Measurements from ENCODE around the gene ZNF318.
"Not testable (repeated sequence)": the region's sequence is repeated elsewhere in the genome, so short reads cannot be mapped to it uniquely, and the experiment has no call there.

ZNF318 gene

DNA sequence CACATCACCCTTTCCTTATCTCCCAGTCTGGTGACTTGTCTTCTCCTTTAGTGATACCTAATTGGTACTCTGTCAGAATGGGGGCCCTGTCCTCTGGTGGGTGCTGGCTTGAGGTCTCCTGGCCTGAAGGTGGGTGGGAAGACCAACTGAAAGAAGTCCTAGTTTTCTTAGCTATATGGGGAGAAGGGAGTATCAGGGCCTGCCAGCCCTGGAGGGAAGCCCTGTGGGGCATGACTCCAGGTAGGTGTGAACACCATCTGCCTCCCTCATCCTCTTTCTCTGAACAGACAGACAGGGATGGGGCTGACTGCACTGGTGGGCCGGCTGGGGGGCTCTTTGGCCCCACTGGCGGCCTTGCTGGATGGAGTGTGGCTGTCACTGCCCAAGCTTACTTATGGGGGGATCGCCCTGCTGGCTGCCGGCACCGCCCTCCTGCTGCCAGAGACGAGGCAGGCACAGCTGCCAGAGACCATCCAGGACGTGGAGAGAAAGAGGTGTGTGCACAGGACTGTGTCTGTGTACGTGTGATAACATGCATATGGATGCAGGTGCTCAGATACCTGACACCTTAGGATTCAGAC lies 65.6 kb downstream of the ZNF318 start:
- ChIA-PET POLR2A (no interaction called here), CTCF (no interaction called here)
- TF ChIP-seq, protein P1, sequence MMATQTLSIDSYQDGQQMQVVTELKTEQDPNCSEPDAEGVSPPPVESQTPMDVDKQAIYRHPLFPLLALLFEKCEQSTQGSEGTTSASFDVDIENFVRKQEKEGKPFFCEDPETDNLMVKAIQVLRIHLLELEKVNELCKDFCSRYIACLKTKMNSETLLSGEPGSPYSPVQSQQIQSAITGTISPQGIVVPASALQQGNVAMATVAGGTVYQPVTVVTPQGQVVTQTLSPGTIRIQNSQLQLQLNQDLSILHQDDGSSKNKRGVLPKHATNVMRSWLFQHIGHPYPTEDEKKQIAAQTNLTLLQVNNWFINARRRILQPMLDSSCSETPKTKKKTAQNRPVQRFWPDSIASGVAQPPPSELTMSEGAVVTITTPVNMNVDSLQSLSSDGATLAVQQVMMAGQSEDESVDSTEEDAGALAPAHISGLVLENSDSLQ (IDR thresholded peaks at IDR 0.05): no peak
- TF ChIP-seq FOXA1 (IDR thresholded peaks at IDR 0.05): no peak
- no peak for TF ChIP-seq CTBP1 (IDR thresholded peaks at IDR 0.05; ENCODE audit: borderline replicate concordance)
- TF ChIP-seq FOXK2 (IDR thresholded peaks at IDR 0.05): no peak
- TF ChIP-seq SP1 (IDR thresholded peaks at IDR 0.05): no peak
- TF ChIP-seq HDGF (IDR thresholded peaks at IDR 0.05; ENCODE audit: borderline replicate concordance): no peak
- no peak for TF ChIP-seq SUZ12 (IDR thresholded peaks at IDR 0.05)
- no peak for TF ChIP-seq NFRKB (IDR thresholded peaks at IDR 0.05)
- TF ChIP-seq TARDBP (IDR thresholded peaks at IDR 0.05): no peak
- no peak for TF ChIP-seq FOXM1 (IDR thresholded peaks at IDR 0.05; ENCODE audit: borderline replicate concordance)
- TF ChIP-seq ZNF384 (IDR thresholded peaks at IDR 0.05): no peak
- TF ChIP-seq ELF4 (IDR thresholded peaks at IDR 0.05): no peak
- TF ChIP-seq L3MBTL2 (conservative IDR thresholded peaks at IDR 0.05): no peak
- TF ChIP-seq LEF1 (IDR thresholded peaks at IDR 0.05; ENCODE audit: borderline replicate concordance): no peak
- TF ChIP-seq BHLHE40 (IDR thresholded peaks at IDR 0.05; ENCODE audit: borderline replicate concordance): no peak
- DNase-seq (ENCODE audit: extremely low spot score): no peak

DNA sequence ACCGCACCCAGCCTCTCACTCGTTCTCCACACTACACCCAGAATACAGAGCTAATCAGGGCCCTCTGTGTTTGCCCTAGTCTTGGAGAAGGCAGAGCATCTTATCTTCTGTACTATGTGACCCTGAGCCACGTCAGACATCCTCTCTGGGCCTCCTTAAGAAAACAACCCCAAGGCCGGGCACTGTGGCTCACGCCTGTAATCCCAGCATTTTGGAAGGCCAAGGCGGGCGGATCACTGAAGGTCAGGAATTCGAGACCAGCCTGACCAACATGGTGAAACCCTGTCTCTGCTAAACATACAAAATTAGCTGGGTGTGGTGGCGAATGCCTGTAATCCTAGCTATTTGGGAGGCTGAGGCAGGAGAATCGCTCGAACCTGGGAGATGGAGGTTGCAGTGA lies 66.4 kb downstream of the ZNF318 start:
- POLR2A ChIA-PET: interaction anchor here (1.0 kb wide), 1 partner anchor 124 kb away, joined by 3 read pairs; the partner anchor contains the start of gene ABCC10
- DNase-seq (ENCODE audit: extremely low spot score); CTCF ChIA-PET: not testable (repeated sequence)

DNA sequence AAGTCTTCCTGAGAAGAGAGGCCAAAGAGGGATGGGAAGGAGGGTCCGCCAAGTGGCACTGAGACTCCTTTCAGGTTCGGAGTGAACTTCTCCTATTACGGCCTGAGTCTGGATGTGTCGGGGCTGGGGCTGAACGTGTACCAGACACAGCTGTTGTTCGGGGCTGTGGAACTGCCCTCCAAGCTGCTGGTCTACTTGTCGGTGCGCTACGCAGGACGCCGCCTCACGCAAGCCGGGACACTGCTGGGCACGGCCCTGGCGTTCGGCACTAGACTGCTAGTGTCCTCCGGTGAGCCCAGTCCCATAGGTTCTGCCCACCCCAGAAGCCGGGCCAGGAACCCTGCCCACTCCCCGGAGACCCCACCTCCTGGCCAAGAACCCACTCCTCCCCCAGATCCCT lies 67.3 kb downstream of the ZNF318 start:
- CTCF ChIA-PET: no interaction called here
- no peak for DNase-seq (ENCODE audit: extremely low spot score)
- POLR2A ChIA-PET: interaction anchor here (1.0 kb wide), 1 partner anchor 125 kb away, joined by 3 read pairs; the partner anchor contains the start of gene ABCC10
- TF ChIP-seq ZNF384 (IDR thresholded peaks at IDR 0.05): no peak
- no peak for TF ChIP-seq ARNT (IDR thresholded peaks at IDR 0.05)
- TF ChIP-seq HDGF (IDR thresholded peaks at IDR 0.05; ENCODE audit: borderline replicate concordance): no peak
- TF ChIP-seq BHLHE40 (IDR thresholded peaks at IDR 0.05; ENCODE audit: borderline replicate concordance): no peak
- no peak for TF ChIP-seq FOXK2 (IDR thresholded peaks at IDR 0.05)
- no peak for TF ChIP-seq LEF1 (IDR thresholded peaks at IDR 0.05; ENCODE audit: borderline replicate concordance)
- no peak for TF ChIP-seq L3MBTL2 (conservative IDR thresholded peaks at IDR 0.05)

DNA sequence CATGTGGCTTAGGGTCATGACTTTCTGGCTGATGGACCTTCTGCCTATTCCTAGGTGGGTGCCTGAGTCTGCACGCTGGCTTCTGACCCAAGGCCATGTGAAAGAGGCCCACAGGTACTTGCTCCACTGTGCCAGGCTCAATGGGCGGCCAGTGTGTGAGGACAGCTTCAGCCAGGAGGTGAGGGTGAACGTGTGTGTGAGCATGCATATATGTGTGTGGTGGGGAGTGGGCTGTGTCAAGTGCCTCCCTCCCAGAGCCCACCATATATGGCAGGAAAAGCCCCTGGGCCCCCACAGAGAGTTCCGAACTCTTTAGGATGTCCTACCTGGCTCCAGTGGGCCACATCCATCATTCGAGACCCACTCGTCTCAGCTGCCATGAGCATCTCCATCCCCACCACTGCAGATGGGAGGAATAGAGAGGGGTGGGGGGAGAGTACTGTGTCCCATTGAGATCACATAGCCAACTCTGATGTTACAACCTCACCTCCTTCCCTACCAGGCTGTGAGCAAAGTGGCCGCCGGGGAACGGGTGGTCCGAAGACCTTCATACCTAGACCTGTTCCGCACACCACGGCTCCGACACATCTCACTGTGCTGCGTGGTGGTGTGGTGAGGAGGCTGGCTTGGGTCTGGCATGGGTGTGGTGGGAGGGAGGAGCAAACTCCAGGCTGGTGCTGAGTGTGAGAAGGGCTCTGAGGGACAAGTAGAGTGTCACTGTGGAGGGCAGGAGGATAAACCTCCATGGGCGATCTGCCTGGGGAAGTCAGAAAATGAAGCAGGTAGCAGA lies 68.2 kb downstream of the ZNF318 start:
- DNase-seq (ENCODE audit: extremely low spot score): peak; percentile 4
- ChIA-PET CTCF (no interaction called here), POLR2A (no interaction called here)
- TF ChIP-seq BHLHE40 (IDR thresholded peaks at IDR 0.05; ENCODE audit: borderline replicate concordance) (no peak), SUZ12 (IDR thresholded peaks at IDR 0.05) (no peak), FOXK2 (IDR thresholded peaks at IDR 0.05) (no peak), ZNF384 (IDR thresholded peaks at IDR 0.05) (no peak), ELF4 (IDR thresholded peaks at IDR 0.05) (no peak), ARNT (IDR thresholded peaks at IDR 0.05) (no peak), HDGF (IDR thresholded peaks at IDR 0.05; ENCODE audit: borderline replicate concordance) (no peak), FOXM1 (IDR thresholded peaks at IDR 0.05; ENCODE audit: borderline replicate concordance) (no peak), SP1 (IDR thresholded peaks at IDR 0.05) (no peak), L3MBTL2 (conservative IDR thresholded peaks at IDR 0.05) (no peak)

DNA sequence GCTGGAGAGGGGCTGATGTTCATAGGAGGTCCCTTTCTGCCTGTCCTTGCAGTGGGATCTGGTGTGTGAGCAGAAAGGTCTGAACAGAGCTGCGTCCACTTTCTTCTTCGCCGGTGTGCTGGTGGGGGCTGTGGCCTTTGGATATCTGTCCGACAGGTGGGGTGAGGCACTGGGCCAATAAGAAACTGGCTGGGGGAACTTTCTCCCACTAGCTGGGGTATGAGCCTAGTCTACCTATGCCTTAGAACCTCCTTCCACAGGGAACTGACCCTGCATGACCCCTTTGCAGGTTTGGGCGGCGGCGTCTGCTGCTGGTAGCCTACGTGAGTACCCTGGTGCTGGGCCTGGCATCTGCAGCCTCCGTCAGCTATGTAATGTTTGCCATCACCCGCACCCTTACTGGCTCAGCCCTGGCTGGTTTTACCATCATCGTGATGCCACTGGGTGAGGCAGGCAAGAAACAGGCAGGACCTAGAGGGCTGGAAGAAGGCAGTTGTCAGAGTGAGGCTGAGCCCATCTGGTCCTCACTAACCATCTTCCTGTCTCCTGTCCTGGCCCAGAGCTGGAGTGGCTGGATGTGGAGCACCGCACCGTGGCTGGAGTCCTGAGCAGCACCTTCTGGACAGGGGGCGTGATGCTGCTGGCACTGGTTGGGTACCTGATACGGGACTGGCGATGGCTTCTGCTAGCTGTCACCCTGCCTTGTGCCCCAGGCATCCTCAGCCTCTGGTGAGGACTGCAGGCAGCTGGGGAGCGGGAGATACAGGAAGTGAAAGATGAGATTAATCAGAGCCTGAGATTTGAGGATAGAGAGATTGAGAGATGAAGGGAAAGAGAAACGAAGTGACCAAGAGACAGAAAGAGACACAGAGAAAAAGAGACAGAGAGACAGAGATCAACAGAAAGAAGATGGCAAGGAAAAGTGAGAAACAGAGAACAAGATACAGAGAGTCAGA lies 69.8 kb downstream of the ZNF318 start:
- no peak for DNase-seq (ENCODE audit: extremely low spot score)
- ChIA-PET CTCF (interaction anchor here (0.8 kb wide), 1 partner anchor 9 kb away, joined by 3 read pairs; the partner anchor contains the start of gene CRIP3), POLR2A (no interaction called here)
- TF ChIP-seq SUZ12 (IDR thresholded peaks at IDR 0.05) (no peak), LEF1 (IDR thresholded peaks at IDR 0.05; ENCODE audit: borderline replicate concordance) (no peak), NFRKB (IDR thresholded peaks at IDR 0.05) (no peak), ZNF384 (IDR thresholded peaks at IDR 0.05) (no peak), L3MBTL2 (conservative IDR thresholded peaks at IDR 0.05) (no peak), FOXK2 (IDR thresholded peaks at IDR 0.05) (no peak)

DNA sequence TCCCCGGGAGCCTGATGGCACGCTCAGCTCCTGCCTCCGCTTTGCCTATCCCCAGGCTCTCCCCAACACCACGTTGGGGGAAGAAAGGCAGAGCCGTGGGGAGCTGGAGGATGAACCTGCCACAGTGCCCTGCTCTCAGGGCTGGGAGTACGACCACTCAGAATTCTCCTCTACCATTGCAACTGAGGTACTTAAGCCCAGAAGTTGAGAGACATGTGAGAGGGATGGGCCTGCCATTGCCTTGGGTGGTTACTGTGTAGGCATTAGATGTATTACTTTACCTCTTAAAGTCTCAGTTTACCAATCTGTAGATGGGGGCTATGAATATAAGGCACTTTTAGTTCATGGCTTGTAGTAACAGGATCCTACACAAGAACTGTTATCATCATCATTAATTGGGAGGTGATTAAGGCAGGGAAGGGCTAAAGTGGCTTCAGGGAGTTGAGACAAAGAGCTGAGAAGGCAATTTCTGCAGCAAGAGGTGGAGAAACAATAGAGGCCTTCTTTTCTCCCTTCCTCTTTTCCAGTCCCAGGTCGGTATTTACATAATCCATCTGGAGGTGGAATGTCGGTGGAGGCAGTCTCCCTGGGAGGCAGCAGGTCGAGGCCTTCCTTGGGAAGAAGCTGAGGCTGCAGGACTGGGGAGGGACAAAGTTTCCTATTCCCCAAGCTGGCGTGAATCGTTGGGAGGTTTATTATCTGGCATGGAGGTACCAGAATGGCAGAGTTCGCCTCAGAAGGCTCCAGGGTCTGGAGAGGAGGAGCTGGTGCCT lies 70.7 kb downstream of the ZNF318 start:
- ChIA-PET POLR2A (no interaction called here), CTCF (interaction anchor here (0.8 kb wide), 1 partner anchor 10 kb away, joined by 3 read pairs; the partner anchor contains the start of gene CRIP3)
- TF ChIP-seq FOXK2 (IDR thresholded peaks at IDR 0.05) (no peak), SUZ12 (IDR thresholded peaks at IDR 0.05) (no peak), ELF4 (IDR thresholded peaks at IDR 0.05) (no peak)
- no peak for DNase-seq (ENCODE audit: extremely low spot score)

Data from HEK293T (cell line).